NCI-H82 (cell line): Measurements from ENCODE around the gene UNC93B1.
A peak's percentile ranks its signal among the peaks of the same experiment; 100 is the strongest.

Experiments used
- DNase-seq: peaks from one replicate; lab custom pipeline; 2025; lab: John Stamatoyannopoulos, UW

The UNC93B1 gene, protein sequence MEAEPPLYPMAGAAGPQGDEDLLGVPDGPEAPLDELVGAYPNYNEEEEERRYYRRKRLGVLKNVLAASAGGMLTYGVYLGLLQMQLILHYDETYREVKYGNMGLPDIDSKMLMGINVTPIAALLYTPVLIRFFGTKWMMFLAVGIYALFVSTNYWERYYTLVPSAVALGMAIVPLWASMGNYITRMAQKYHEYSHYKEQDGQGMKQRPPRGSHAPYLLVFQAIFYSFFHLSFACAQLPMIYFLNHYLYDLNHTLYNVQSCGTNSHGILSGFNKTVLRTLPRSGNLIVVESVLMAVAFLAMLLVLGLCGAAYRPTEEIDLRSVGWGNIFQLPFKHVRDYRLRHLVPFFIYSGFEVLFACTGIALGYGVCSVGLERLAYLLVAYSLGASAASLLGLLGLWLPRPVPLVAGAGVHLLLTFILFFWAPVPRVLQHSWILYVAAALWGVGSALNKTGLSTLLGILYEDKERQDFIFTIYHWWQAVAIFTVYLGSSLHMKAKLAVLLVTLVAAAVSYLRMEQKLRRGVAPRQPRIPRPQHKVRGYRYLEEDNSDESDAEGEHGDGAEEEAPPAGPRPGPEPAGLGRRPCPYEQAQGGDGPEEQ

GRCh38 chr11:68003846-68004550 is at the start of gene UNC93B1:
Gene UNC93B1 (minus strand): TSS chr11:68004097. CDS start chr11:68004043, 54 bp downstream.
- DNase-seq: peak; percentile 87

- DNase-seq: no peak
Observed at GRCh38 chr11:68053117-68053516, 49.2 kb upstream of the UNC93B1 start.

GRCh38 chr11:68052137-68052873 is 48.4 kb upstream of the UNC93B1 start:
- no peak for DNase-seq

- no peak for DNase-seq
Observed at GRCh38 chr11:68051191-68052136, 47.6 kb upstream of the UNC93B1 start.

DNA sequence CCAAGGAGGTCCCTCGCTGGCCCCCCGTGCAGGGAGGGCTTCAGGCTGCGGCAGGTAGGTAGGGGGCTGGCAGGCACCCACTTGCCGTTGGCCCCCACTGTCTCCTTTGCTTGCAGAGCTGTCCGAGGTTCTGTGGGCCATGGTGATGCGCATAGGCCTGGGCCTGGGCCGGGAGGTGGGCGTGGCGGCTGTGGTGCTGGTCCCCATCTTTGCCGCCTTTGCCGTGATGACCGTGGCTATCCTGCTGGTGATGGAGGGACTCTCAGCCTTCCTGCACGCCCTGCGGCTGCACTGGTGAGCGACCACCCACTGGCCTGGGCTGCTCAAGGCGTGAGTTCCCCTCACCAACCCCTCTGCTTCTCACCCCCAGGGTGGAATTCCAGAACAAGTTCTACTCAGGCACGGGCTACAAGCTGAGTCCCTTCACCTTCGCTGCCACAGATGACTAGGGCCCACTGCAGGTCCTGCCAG is 46.5 kb upstream of the UNC93B1 start:
- DNase-seq: no peak

DNA sequence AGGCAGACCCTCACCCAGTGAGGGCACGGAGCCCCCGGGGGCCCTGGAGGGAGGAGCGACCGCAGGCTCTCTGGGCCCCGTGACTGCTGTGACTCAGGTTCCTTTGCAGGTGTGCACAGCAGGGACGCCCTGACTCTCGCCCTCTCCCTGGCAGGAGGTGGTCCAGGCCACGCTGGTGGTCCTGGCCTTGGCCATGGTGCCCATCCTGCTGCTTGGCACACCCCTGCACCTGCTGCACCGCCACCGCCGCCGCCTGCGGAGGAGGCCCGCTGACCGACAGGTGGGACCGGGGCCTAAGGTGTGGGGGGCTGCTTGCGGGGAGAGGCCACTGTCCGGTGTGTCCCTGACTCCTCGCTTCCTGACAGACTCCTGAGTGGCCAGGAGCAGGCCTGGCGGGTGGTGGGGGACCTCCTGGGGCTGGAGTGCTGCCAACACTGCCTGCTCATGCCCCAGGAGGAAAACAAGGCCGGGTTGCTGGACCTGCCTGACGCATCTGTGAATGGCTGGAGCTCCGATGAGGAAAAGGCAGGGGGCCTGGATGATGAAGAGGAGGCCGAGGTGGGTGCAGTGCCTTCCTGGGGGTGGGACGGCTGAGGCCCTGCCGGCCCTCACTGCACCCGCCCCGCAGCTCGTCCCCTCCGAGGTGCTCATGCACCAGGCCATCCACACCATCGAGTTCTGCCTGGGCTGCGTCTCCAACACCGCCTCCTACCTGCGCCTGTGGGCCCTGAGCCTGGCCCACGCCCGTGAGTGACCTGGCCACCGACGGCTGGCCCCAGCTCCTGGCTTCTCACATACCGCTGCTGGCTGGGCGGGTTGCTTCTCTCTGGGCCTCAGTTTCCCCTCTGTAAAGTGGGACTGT is 45.8 kb upstream of the UNC93B1 start:
- no peak for DNase-seq

DNA sequence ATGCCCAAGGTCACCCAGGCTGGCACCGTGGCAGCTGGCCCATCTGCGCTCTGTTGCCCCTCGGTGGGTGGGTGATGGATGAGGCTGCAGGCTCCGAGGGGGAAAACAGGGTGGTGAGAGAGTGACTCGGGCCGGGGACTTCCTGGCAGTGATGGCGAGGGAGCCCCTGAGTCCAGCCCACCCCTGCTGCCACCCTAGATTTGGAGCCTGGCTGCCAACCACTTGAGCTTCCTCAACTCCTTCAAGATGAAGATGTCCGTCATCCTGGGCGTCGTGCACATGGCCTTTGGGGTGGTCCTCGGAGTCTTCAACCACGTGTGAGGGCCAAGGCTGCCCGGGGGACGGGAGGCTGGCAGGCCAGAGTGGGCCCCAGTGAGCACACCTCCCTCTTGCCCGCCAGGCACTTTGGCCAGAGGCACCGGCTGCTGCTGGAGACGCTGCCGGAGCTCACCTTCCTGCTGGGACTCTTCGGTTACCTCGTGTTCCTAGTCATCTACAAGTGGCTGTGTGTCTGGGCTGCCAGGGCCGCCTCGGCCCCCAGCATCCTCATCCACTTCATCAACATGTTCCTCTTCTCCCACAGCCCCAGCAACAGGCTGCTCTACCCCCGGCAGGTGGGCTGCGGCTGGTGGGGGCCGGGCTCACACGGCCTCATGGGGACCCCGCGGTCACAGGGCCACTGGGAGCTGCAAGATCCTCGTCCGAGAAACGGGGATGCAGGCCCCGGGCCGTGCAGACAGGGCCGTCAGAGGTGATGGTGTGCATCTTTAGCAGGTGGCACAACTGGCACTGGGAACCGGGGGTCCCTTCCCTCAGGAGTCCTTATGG is 45.0 kb upstream of the UNC93B1 start:
- DNase-seq: no peak

GRCh38 chr11:68047437-68048290 is 43.8 kb upstream of the UNC93B1 start:
- DNase-seq: no peak

DNA sequence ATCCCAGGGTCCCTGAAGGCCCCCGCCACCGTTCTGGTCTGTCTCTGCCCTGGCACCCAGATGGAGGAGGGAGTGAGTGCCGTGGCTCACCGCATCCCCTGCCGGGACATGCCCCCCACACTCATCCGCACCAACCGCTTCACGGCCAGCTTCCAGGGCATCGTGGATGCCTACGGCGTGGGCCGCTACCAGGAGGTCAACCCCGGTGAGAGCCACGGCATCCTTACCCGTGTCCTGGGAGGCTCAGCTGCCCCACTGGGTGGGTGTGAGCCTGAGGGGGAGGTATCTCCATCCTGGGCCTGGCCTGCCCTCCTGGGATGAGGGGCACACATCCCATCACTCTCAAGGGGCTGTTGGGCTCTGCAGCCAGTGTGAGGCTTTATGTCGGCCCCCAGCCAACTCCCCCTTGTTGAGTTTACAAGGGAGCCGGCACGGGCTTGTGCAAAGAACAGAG is 41.0 kb upstream of the UNC93B1 start:
- no peak for DNase-seq

DNA sequence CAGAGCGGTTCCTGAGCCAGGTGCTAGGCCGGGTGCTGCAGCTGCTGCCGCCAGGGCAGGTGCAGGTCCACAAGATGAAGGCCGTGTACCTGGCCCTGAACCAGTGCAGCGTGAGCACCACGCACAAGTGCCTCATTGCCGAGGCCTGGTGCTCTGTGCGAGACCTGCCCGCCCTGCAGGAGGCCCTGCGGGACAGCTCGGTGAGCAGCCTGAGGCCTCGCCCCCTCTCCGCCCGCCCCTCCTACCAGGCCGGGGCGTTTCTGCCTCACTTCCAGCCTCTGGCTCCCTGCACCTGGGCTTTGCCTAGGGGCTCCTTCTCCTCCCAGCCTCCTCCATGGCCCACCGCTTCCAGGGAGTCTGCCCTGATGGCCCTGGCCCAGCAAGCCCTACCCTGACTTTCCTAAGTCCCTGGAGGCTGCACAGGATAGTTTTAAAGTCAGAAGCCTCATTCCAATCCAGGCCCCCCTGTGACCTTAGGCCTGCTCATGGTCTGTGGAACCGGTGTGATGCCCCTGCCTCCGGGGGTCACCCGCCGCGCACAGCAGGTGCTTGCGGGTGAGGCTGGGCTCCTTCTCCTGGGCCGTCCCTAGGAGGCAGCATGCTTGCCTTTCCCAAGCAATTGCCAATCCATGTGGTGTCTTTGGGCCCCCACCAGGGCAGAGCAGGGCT is 40.4 kb upstream of the UNC93B1 start:
- no peak for DNase-seq

DNA sequence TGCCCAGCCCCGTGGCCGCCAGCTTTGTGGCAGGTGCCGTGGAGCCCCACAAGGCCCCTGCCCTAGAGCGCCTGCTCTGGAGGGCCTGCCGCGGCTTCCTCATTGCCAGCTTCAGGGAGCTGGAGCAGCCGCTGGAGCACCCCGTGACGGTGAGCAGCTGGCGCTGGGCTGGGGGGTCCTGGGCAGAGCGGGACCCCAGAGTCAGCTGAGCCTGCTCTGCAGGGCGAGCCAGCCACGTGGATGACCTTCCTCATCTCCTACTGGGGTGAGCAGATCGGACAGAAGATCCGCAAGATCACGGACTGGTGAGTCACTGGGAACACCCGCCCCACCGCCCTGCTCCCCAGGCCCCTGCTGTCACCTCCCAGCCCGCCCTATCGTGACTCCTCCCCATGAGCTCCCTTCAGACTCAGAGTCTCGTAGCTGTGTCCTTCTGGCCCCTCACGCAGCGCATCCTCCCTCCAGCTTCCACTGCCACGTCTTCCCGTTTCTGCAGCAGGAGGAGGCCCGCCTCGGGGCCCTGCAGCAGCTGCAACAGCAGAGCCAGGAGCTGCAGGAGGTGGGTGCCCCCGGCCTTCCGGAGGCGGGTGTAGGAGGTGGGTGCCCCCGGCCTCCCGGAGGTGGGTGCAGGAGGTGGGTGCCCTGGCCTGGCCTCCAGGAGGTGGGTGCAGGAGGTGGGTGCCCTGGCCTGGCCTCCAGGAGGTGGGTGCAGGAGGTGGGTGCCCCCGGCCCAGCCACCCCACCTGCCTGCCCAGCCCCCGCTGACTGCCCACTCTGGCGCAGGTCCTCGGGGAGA is 39.6 kb upstream of the UNC93B1 start:
- DNase-seq: peak; percentile 20

DNA sequence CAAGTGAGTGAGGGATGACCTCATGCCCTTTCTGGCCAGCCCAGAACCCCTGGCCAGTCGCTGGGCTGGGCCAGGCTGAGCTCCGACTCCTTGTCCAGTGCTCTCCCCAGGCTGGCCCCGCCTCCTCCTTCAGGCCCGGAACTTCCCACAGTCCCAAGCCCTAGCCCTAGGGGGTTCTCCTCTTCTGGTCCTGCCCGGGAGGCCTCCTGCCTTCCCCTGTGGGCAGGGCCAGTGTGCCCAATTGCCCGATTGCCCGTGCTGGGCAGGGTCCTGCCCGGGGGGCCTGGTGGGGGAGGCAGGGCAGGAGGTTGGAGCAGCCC is 39.1 kb upstream of the UNC93B1 start:
- DNase-seq: no peak

DNA sequence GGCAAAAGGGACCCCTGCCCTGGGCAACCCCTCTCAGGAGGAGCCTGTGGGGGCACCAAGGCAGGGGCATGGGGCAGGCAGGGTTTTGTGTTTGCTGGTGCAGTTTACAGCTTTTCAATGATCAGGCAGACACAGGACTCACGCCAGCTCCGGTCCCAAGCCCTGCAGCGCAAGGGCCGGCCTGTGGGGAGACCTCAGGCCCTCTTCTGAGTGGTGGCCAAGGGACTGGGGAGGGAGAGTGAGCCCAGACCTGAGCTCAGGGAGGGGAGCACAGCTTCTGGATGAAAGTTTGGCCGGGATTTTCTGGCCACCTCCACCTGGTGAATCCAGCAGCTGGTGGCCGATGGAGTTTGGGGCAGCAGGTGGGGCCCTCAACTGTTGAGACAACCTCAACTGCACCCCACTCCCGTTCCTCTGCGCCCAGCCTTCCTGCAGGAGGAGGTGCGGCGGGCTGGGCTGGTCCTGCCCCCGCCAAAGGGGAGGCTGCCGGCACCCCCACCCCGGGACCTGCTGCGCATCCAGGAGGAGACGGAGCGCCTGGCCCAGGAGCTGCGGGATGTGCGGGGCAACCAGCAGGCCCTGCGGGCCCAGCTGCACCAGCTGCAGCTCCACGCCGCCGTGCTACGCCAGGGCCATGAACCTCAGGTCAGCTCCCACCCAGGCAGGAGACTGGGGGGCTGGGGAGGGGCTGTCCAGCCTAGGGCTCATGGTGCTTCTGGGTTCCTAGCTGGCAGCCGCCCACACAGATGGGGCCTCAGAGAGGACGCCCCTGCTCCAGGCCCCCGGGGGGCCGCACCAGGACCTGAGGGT is 38.5 kb upstream of the UNC93B1 start:
- no peak for DNase-seq

DNA sequence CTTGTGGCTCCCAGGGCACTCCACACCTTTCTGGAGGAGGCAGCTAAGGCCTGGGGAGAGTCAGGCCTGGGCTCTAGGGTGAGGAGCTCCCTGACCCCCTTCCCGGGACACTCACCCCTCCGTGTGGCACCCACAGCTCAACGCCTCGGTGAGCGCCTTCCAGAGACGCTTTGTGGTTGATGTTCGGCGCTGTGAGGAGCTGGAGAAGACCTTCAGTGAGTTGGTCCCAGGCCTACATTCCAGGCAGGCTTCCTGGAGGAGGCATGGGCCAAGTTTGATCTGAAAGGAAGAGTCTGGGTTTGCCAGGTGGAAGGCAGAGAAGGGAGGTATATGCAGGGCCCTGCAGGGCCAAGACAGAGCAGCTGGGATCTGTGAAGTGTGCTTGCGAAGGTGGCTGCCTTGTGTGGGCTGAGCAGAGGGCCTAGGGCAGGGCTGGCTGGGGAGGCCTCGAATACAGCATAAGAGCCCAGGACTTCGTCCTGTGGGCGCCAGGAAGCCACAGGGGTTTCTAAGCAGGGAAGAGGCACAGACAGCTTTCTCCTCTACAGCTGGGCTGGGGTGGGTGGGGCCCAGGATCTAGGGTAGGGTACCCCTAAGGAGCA is 37.8 kb upstream of the UNC93B1 start:
- DNase-seq: no peak

GRCh38 chr11:68040957-68041591 is 37.2 kb upstream of the UNC93B1 start:
- DNase-seq: no peak
